Pancreas (tissue), 10 donors: ENCODE measurements around the gene FCF1. TPM values are rescaled to one million over a fixed set of nuclear protein-coding genes. Genes with fewer than 3 reads are reported as not detected.

Source experiments
- ATAC-seq, 4 donors: fragments of 200-7000 bp; cut with Tn5 transposase; one replicate each; pipeline versions ENCODE4 v1.8.0 to v1.9.1; 2020; ENCODE audit warnings: mild to moderate bottlenecking in 4 of 4, moderate library complexity in 4 of 4
- DNase-seq, 6 donors: peaks; one replicate each; pipeline ENCODE4 v3.0.0-alpha.2; 2020
- FAIRE-seq: peaks from 2 replicates; lab custom pipeline; 2012; peaks lifted over from hg19 to GRCh38; lab: Jason Lieb, UNC
- H3K27ac ChIP-seq, 4 donors: fragments of 200-600 bp; sonication (generic); 1 replicate in 3 of 4; 2 replicates in 1 of 4; pipeline versions ENCODE4 v1.5.0 to v1.8.0; 2020
- H3K27me3 ChIP-seq, 4 donors: fragments of 200-600 bp; one replicate each; pipeline ENCODE4 v1.8.0; 2021
- H3K36me3 ChIP-seq, 3 donors: fragments of 200-600 bp; sonication (generic) in 1 of 3; one replicate each; pipeline versions ENCODE4 v1.5.0 to v1.8.0; 2020 to 2021
- H3K4me1 ChIP-seq, 3 donors: fragments of 200-600 bp; one replicate each; pipeline ENCODE4 v1.8.0; 2021
- H3K4me3 ChIP-seq, 4 donors: fragments of 200-600 bp; sonication (generic) in 2 of 4; one replicate each; pipeline versions ENCODE4 v1.5.0 to v1.8.0; 2020 to 2021
- H3K9me3 ChIP-seq, 4 donors: fragments of 200-600 bp; one replicate each; pipeline ENCODE4 v1.8.0; 2021
- CTCF ChIP-seq, 4 donors: fragments of 200-600 bp; sonication (generic) in 3 of 4; IDR thresholded peaks; one replicate each; pipeline versions ENCODE4 v1.5.0 to v1.8.0; 2021; ENCODE audit warnings: antibody characterized with exemption in 4 of 4
- WGBS, 2 donors: extraction: QIAGEN DNeasy Blood & Tissue Kit; methylation state at CpG; one replicate each; pipeline ENCODE4 v1.1.7; 2013; 5-methylcytosine and 5-hydroxymethylcytosine counted together
- intact Hi-C, 3 donors: fragments of 100-400 bp; cut with DNase I; formaldehyde crosslinking; loops; one replicate each; pipeline versions ENCODE4 v1.11.1 to v1.14.2; 2022
- polyA plus RNA-seq, 2 donors: library from polyadenylated mRNA; stranded (reverse); fragments of 200-250 nt; gene quantifications; one replicate each; pipeline ENCODE4 v1.2.3, GENCODE V29; 2013
- total RNA-seq, 6 donors: library from RNA; stranded (reverse); fragmentation: NEBNext Ultra II Directional in 4 of 6; extraction: Animal tissue kit (Norgen Biotek cat#: 25700) in 4 of 6; gene quantifications; one replicate each; pipeline versions ENCODE4 v1.2.1 to v1.2.4, GENCODE V29; 2021 to 2023
- donor health status: healthy with polysubstance abuse.
- donor health status: DM: no; HTN: no; CAD: no; lungs with moderate emphysema.
- donor health status: DM: no; HTN: no; CAD: no.
- donor health status: control.
- donor health status: control.
- donor health status: Bipolar disorder and iron deficiency.
- donor health status: DM: yes; HTN: yes; CAD: no.
- donor health status: DM: no; HTN: no; CAD: no.
- donor health status: DM: no; HTN: no; CAD: no.
- donor health status: DM: yes; HTN: yes; CAD: no.

The FCF1 gene
- total and polyA plus RNA-seq, 8 donors = 2.5 to 26.9 (median 15.1) TPM

- Histone ChIP-seq H3K4me1 (no peaks in the 10 kb centered on the region), H3K27me3 (no peaks in the 10 kb centered on the region), H3K36me3 (peaks cover 0 to 47% (median 31%) of the 10 kb centered on the region in 3 donors), H3K9me3 (no peaks in the 10 kb centered on the region), H3K4me3 (no peak overlapping the region), H3K27ac (no peak overlapping the region)
- intact Hi-C loops = no loop called here
- DNase-seq (no peak), ATAC-seq (no peak), FAIRE-seq (no peak)
- TF ChIP-seq CTCF (IDR thresholded peaks at IDR 0.05) = no peak
Observed at GRCh38 chr14:74675219-74675618, 37.7 kb upstream of the FCF1 start.

GRCh38 chr14:74682169-74682952, 30.6 kb upstream of the FCF1 start:
- H3K4me1 ChIP-seq = peaks cover 0 to 5% (median 0%) of the 10 kb centered on the region in 3 donors
- H3K36me3 ChIP-seq = peaks cover 0 to 8% (median 4%) of the 10 kb centered on the region in 3 donors
- DNase-seq = no peak
- WGBS, 2 donors = 93 to 96% methylated on average over 10 of the region's 10 CpGs
- no peaks in the 10 kb centered on the region for H3K9me3 ChIP-seq
- H3K27me3 ChIP-seq = no peaks in the 10 kb centered on the region
- no peak for ATAC-seq
- no peak for FAIRE-seq
- TF ChIP-seq CTCF (IDR thresholded peaks at IDR 0.05) = no peak
- no peak overlapping the region for H3K27ac ChIP-seq
- intact Hi-C loops = no loop called here
- H3K4me3 ChIP-seq = no peak overlapping the region

- Histone ChIP-seq H3K4me1 (peaks cover 0 to 5% (median 0%) of the 10 kb centered on the region in 3 donors), H3K27ac (no peak overlapping the region), H3K36me3 (peaks cover 0 to 8% (median 4%) of the 10 kb centered on the region in 3 donors), H3K4me3 (no peak overlapping the region), H3K27me3 (no peaks in the 10 kb centered on the region), H3K9me3 (no peaks in the 10 kb centered on the region)
- 84 to 85% methylated on average over 3 of the region's 3 CpGs for WGBS, 2 donors
- intact Hi-C loops = no loop called here
- DNase-seq = no peak
- no peak for FAIRE-seq
- no peak for TF ChIP-seq CTCF (IDR thresholded peaks at IDR 0.05)
- no peak for ATAC-seq
Observed at GRCh38 chr14:74683406-74683805, 29.5 kb upstream of the FCF1 start.

GRCh38 chr14:74684434-74684833, 28.5 kb upstream of the FCF1 start:
- peaks cover 0 to 5% (median 0%) of the 10 kb centered on the region in 3 donors for H3K4me1 ChIP-seq
- H3K36me3 ChIP-seq = peaks cover 0 to 8% (median 4%) of the 10 kb centered on the region in 3 donors
- no peak overlapping the region for H3K27ac ChIP-seq
- FAIRE-seq (no peak), ATAC-seq (peak in 2 of 4 donors; percentile 27 to 30), DNase-seq (no peak)
- H3K27me3 ChIP-seq = no peaks in the 10 kb centered on the region
- no peaks in the 10 kb centered on the region for H3K9me3 ChIP-seq
- TF ChIP-seq CTCF (IDR thresholded peaks at IDR 0.05) = no peak
- WGBS, 2 donors = 95 to 97% methylated on average over 12 of the region's 12 CpGs
- H3K4me3 ChIP-seq = no peak overlapping the region
- intact Hi-C loops = no loop called here

GRCh38 chr14:74685056-74685455, 27.9 kb upstream of the FCF1 start:
- no peak for TF ChIP-seq CTCF (IDR thresholded peaks at IDR 0.05)
- Histone ChIP-seq H3K27me3 (no peaks in the 10 kb centered on the region), H3K27ac (no peak overlapping the region), H3K9me3 (no peaks in the 10 kb centered on the region), H3K4me3 (no peak overlapping the region), H3K36me3 (peaks cover 0 to 8% (median 4%) of the 10 kb centered on the region in 3 donors), H3K4me1 (peaks cover 0 to 5% (median 0%) of the 10 kb centered on the region in 3 donors)
- 92 to 94% methylated on average over 2 of the region's 2 CpGs for WGBS, 2 donors
- intact Hi-C loops = no loop called here
- DNase-seq = no peak
- FAIRE-seq = no peak
- peak in 1 of 4 donors; percentile 32 for ATAC-seq
